Neural cell (in vitro differentiated cells): ENCODE measurements around the gene TSPO2.

ENCODE experiments used
- CTCF ChIP-seq: fragments of 450-650 bp; IDR thresholded peaks from 2 replicates; pipeline ENCODE4 v1.5.1; 2014; ENCODE audit warnings: antibody characterized with exemption, mild to moderate bottlenecking, moderate library complexity; ENCODE audit not compliant: poor library complexity, severe bottlenecking
- EP300 ChIP-seq: fragments of 450-650 bp; conservative IDR thresholded peaks from 2 replicates; pipeline ENCODE4 v1.6.1; 2014; ENCODE audit warnings: antibody characterized with exemption, mild to moderate bottlenecking, moderate library complexity; ENCODE audit not compliant: poor library complexity, severe bottlenecking
- EZH2 ChIP-seq: fragments of 200-600, 300-800 bp; shearing (Covaris generic), sonication (generic); IDR thresholded peaks from 2 replicates; pipeline ENCODE4 v1.6.1; 2014; ENCODE audit warnings: antibody characterized with exemption, low read length, borderline replicate concordance, mild to moderate bottlenecking; ENCODE audit not compliant: insufficient read depth, poor library complexity, severe bottlenecking
- POLR2AphosphoS5 ChIP-seq: IDR thresholded peaks from 2 replicates; pipeline ENCODE4 v1.6.1; 2012
- RAD21 ChIP-seq: fragments of 450-650 bp; conservative IDR thresholded peaks from 2 replicates; pipeline ENCODE4 v1.6.1; 2014; ENCODE audit warnings: antibody characterized with exemption, mild to moderate bottlenecking, moderate library complexity
- SMC3 ChIP-seq: fragments of 450-650 bp; conservative IDR thresholded peaks from 2 replicates; pipeline ENCODE4 v1.6.1; 2014; ENCODE audit warnings: antibody characterized with exemption, mild to moderate bottlenecking, moderate library complexity; ENCODE audit not compliant: poor library complexity
- TAF1 ChIP-seq: IDR thresholded peaks from 2 replicates; pipeline ENCODE4 v1.6.1; 2012; ENCODE audit warnings: low read depth

- TF ChIP-seq CTCF (no peak), POLR2AphosphoS5 (no peak), SMC3 (no peak), EZH2 (no peak), TAF1 (no peak), EP300 (no peak), RAD21 (no peak)
Observed at GRCh38 chr6:41055149-41055548, 12.9 kb downstream of the TSPO2 start.
